Measurements from ENCODE around the gene STEAP4. TPM values are rescaled to one million over a fixed set of nuclear protein-coding genes. Genes with fewer than 3 reads are reported as not detected.
A peak's percentile ranks its signal among the peaks of the same experiment; 100 is the strongest.

STEAP4 gene
- total RNA-seq, 2 donors from 2014 or later: 9.6 to 44.2 TPM

DNA sequence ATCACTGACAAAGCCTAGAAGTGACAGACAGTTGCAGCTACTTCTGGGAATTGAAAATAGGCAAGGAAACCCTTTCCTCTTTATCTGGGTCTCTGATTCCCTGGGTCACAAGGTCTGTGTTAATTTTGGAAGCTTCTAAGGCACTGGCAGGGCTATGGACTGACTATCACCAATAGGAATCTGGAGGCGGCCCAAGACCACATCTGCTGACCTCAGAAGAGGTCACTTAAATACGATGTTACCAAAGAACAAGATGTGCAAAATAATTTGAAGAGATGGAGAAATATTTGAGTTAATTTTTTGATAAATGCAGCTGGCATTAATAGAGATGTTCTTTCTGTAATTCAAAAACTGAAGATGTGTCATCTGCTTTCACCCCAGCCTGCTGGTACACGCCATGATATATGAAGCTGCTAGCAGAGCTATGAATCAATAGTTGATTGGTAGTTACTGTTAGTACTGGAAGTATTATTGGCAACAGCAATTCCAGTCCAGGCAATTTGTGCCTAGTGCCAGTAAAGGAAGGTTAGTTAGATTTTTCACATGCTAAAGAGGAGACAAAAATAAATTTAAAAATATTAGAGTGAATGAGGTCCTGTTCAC lies 5.5 kb upstream of the STEAP4 start:
- H3K4me1 ChIP-seq: peaks cover 0 to 41% of the 10 kb centered on the region in 2 donors
- TF ChIP-seq, protein P1, sequence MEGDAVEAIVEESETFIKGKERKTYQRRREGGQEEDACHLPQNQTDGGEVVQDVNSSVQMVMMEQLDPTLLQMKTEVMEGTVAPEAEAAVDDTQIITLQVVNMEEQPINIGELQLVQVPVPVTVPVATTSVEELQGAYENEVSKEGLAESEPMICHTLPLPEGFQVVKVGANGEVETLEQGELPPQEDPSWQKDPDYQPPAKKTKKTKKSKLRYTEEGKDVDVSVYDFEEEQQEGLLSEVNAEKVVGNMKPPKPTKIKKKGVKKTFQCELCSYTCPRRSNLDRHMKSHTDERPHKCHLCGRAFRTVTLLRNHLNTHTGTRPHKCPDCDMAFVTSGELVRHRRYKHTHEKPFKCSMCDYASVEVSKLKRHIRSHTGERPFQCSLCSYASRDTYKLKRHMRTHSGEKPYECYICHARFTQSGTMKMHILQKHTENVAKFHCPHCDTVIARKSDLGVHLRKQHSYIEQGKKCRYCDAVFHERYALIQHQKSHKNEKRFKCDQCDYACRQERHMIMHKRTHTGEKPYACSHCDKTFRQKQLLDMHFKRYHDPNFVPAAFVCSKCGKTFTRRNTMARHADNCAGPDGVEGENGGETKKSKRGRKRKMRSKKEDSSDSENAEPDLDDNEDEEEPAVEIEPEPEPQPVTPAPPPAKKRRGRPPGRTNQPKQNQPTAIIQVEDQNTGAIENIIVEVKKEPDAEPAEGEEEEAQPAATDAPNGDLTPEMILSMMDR (IDR thresholded peaks at IDR 0.05): no peak

DNA sequence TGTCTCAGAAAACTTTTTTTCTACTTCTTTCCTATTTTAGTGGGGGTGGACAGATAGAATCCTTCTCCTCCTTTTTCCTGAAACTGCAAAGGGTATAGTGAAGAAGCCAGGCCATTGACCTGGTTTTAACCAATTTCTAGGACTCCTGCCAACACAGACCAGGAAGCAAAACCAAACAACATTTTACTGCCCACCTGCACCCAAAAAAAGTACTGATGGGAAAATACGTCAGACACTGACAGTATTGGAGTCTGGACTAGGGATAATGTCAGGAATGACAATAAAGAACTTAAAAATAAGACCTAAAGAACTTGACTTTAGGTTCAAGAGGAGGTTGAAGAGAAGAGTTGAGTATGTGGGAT lies 5.0 kb upstream of the STEAP4 start:
- Histone ChIP-seq H3K9me3 (no peaks in the 10 kb centered on the region), H3K4me3 (no peak overlapping the region), H3K27ac (peak overlapping the region; percentile 36 to 44), H3K27me3 (no peaks in the 10 kb centered on the region), H3K4me1 (peaks cover 0 to 46% of the 10 kb centered on the region in 2 donors), H3K36me3 (no peaks in the 10 kb centered on the region)
- no peak for DNase-seq (ENCODE audit: low spot score)
- TF ChIP-seq, protein P1 (IDR thresholded peaks at IDR 0.05): no peak

More for the DNA sequence above, 5.5 kb upstream of the STEAP4 start:
- peak; percentile 71 for DNase-seq (ENCODE audit: low spot score)
- no peak overlapping the region for H3K4me3 ChIP-seq
- no peaks in the 10 kb centered on the region for H3K36me3 ChIP-seq
- peak overlapping the region; percentile 36 to 44 for H3K27ac ChIP-seq
- H3K9me3 ChIP-seq: no peaks in the 10 kb centered on the region
- no peaks in the 10 kb centered on the region for H3K27me3 ChIP-seq

DNA sequence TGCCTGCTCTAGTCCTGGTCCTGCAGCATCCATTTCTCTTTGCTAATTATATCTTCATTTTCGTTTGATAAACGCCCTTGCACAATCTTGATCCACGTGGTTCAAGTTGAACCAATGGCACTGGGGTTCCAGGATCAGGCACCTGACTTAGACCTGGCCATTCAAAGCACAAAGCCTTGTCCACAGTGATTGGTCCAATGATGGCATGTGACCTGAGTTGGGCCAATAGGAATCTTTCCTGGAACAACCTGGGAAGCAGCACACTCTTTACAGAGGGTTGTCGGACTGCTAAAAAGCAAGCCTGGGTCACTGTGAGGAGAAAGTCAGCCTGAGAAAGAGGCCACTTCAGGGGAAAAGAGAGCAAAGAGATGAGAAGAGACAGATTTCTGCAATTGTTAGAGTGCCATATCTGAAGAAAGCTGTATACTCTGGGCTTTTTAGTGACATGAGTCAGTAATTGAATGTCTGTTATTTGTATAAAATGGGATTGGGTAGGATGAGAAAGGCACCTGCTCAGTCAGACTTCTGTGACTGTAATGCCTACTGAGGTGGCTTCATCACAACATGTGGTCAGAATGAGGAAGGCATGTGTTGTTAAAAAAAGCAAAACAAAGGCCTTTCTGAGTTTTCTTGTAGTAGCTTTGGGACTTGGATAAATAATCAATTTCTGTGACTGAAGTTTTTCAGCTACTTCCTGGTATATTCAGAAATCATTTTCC lies 4.4 kb upstream of the STEAP4 start:
- H3K4me1 ChIP-seq: peaks cover 0 to 50% of the 10 kb centered on the region in 2 donors
- no peaks in the 10 kb centered on the region for H3K9me3 ChIP-seq
- no peak for DNase-seq (ENCODE audit: low spot score)
- no peak overlapping the region for H3K4me3 ChIP-seq
- TF ChIP-seq, protein P1 (IDR thresholded peaks at IDR 0.05): no peak
- H3K36me3 ChIP-seq: no peaks in the 10 kb centered on the region
- H3K27ac ChIP-seq: peak overlapping the region; percentile 36 to 44
- H3K27me3 ChIP-seq: no peaks in the 10 kb centered on the region

DNA sequence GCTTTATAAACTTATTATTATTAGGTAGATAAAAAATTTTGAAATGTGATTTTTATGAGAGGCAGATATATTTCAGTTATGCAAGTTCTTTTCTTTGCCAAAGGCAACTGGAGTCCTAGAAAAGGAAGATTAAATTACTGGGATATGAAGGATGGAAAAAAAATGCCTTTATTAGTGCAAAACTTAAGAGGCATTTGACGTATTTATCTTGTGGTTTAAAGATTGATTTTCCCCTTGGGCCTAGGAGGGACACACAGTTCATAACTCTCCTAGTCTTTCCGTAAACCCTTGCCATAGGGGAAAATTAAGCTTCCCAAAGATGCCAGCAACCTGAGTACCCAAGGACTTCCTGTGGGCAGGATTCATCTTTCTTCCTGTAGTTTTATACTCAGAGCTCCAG lies 3.1 kb upstream of the STEAP4 start:
- TF ChIP-seq, protein P1 (IDR thresholded peaks at IDR 0.05): no peak
- H3K4me1 ChIP-seq: peaks cover 0 to 50% of the 10 kb centered on the region in 2 donors
- DNase-seq (ENCODE audit: low spot score): no peak
- no peaks in the 10 kb centered on the region for H3K9me3 ChIP-seq
- H3K27me3 ChIP-seq: no peaks in the 10 kb centered on the region
- H3K27ac ChIP-seq: peak overlapping the region; percentile 34 to 44
- H3K36me3 ChIP-seq: no peaks in the 10 kb centered on the region
- no peak overlapping the region for H3K4me3 ChIP-seq

DNA sequence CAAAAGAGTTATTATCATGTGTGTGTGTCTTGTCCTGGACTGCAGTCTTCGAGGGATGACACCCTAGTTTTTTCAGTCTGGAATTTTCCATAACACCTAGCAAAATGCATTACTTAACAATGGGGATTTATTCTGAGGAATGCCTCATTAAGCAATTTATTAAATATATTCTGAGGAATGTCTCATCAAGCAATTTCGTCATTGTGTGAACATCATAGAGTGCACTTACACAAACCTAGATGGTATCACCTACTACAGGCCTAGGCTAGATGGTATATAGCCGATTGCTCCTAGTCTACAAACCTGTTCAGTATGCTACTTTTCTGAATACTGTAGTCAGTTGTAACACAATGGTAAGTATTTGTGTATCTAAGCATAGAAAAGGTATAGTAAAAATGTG lies 1.1 kb upstream of the STEAP4 start:
- H3K36me3 ChIP-seq: no peaks in the 10 kb centered on the region
- no peaks in the 10 kb centered on the region for H3K9me3 ChIP-seq
- H3K4me3 ChIP-seq: no peak overlapping the region
- no peaks in the 10 kb centered on the region for H3K27me3 ChIP-seq
- no peak for DNase-seq (ENCODE audit: low spot score)
- H3K27ac ChIP-seq: no peak overlapping the region
- TF ChIP-seq, protein P1 (IDR thresholded peaks at IDR 0.05): no peak
- peaks cover 0 to 40% of the 10 kb centered on the region in 2 donors for H3K4me1 ChIP-seq

Data from right atrium auricular region (tissue), 2 donors.